Measurements from ENCODE around the gene TMEM256.

Gene TMEM256

GRCh38 chr17:7403977-7404736 is at the start of gene TMEM256:
Gene TMEM256 (minus strand): TSS chr17:7404097. CDS start chr17:7404084, 13 bp downstream.
- H3K27ac Mint-ChIP-seq, result peak within 1 kb of the TSS; percentile 89
- peak within 1 kb of the TSS; percentile 98 for H3K4me3 Mint-ChIP-seq
- H3K4me1 Mint-ChIP-seq, result peaks cover 13% of the 10 kb centered on the region
- no peaks in the 10 kb centered on the region for H3K36me3 Mint-ChIP-seq
- peaks cover 22% of the 10 kb centered on the region for H3K27me3 Mint-ChIP-seq
- peak; percentile 96 for ATAC-seq
- no peaks in the 10 kb centered on the region for H3K9me3 Mint-ChIP-seq

DNA sequence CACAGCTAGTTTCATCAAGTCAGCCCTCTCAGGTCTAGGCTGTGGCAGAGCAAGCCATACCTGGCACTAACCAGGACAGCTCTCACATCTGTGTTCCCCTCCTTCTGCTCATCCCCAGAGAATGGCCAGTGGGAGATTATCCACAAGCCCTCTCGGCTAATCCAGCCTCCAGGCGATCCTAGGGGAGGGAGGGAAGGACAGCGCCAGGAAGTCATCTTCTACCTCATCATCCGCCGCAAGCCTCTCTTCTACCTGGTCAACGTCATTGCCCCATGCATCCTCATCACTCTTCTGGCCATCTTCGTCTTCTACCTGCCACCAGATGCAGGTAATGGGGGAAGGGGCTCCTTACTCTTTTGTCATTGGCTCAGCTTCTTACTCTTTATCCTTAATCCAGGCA is 44.6 kb upstream of the TMEM256 start:
- Mint-ChIP-seq H3K9me3 (no peaks in the 10 kb centered on the region), H3K4me3 (no peak overlapping the region), H3K27ac (no peak overlapping the region), H3K27me3 (peaks cover 56% of the 10 kb centered on the region), H3K36me3 (no peaks in the 10 kb centered on the region), H3K4me1 (peaks cover 12% of the 10 kb centered on the region)
- ATAC-seq, result no peak

DNA sequence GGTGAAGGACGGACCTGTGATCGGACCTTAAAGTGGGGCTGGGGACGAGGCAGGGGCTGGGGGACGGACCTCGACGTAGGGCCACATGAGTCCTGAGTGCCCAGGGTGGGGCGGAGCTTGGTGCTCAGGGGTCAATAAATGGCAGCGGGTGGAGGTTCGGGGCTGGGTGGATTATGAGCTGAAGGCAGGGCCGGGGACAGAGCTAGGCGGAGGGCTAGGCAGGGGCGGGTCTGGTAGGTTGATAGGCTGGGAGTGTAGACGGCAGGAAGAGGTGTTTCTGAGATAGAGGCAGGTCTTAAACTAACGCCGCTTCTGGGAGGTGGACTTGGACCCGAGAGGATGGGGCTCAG is 41.7 kb upstream of the TMEM256 start:
- Mint-ChIP-seq H3K4me3 (peak overlapping the region; percentile 74), H3K27ac (peak overlapping the region; percentile 17), H3K9me3 (no peaks in the 10 kb centered on the region), H3K36me3 (no peaks in the 10 kb centered on the region), H3K4me1 (peaks cover 15% of the 10 kb centered on the region), H3K27me3 (peaks cover 79% of the 10 kb centered on the region)
- peak; percentile 32 for ATAC-seq

GRCh38 chr17:7444682-7445618 is 41.1 kb upstream of the TMEM256 start, which contains the start of gene CHRNB1:
Gene CHRNB1 (plus strand): TSS chr17:7445061. CDS start chr17:7445128, 67 bp downstream.
- H3K27me3 Mint-ChIP-seq, result peaks cover 86% of the 10 kb centered on the region
- no peaks in the 10 kb centered on the region for H3K36me3 Mint-ChIP-seq

GRCh38 chr17:7443499-7444485 is 39.9 kb upstream of the TMEM256 start:
- peaks cover 29% of the 10 kb centered on the region for H3K4me1 Mint-ChIP-seq
- ATAC-seq, result no peak
- no peak overlapping the region for H3K27ac Mint-ChIP-seq
- peaks cover 86% of the 10 kb centered on the region for H3K27me3 Mint-ChIP-seq
- H3K36me3 Mint-ChIP-seq, result peaks cover 3% of the 10 kb centered on the region
- no peak overlapping the region for H3K4me3 Mint-ChIP-seq
- no peaks in the 10 kb centered on the region for H3K9me3 Mint-ChIP-seq

More at GRCh38 chr17:7444682-7445618, 41.1 kb upstream of the TMEM256 start, which contains the start of gene CHRNB1:
- peaks cover 21% of the 10 kb centered on the region for H3K4me1 Mint-ChIP-seq
- ATAC-seq, result peak; percentile 40
- no peaks in the 10 kb centered on the region for H3K9me3 Mint-ChIP-seq
- peak within 1 kb of the TSS; percentile 17 for H3K27ac Mint-ChIP-seq
- H3K4me3 Mint-ChIP-seq, result peak within 1 kb of the TSS; percentile 74

GRCh38 chr17:7442142-7442541 is 38.2 kb upstream of the TMEM256 start:
- Mint-ChIP-seq H3K27me3 (peaks cover 85% of the 10 kb centered on the region), H3K4me1 (peaks cover 42% of the 10 kb centered on the region), H3K9me3 (no peaks in the 10 kb centered on the region), H3K36me3 (peaks cover 15% of the 10 kb centered on the region), H3K27ac (no peak overlapping the region), H3K4me3 (no peak overlapping the region)
- ATAC-seq, result no peak

DNA sequence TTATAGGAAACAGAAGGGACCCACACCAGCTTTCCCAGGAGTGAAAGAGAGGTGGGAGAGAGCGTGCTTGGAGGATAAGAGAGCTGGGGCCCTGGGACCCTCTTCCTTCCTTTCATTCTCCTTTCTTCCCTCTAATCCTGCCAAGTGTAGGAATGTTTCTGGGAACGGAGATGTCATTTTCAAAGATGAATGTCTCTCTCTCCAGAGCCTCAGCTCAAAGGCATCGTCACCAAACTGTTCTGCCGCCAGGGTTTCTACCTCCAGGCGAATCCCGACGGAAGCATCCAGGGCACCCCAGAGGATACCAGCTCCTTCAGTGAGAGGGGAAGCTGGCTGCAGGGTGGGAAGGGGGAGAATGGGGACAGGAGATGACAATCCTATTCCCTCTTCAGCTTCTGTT is 37.4 kb upstream of the TMEM256 start:
- peaks cover 21% of the 10 kb centered on the region for H3K36me3 Mint-ChIP-seq
- peaks cover 78% of the 10 kb centered on the region for H3K27me3 Mint-ChIP-seq
- H3K27ac Mint-ChIP-seq, result no peak overlapping the region
- no peak overlapping the region for H3K4me3 Mint-ChIP-seq
- ATAC-seq, result no peak
- H3K9me3 Mint-ChIP-seq, result no peaks in the 10 kb centered on the region
- peaks cover 50% of the 10 kb centered on the region for H3K4me1 Mint-ChIP-seq

DNA sequence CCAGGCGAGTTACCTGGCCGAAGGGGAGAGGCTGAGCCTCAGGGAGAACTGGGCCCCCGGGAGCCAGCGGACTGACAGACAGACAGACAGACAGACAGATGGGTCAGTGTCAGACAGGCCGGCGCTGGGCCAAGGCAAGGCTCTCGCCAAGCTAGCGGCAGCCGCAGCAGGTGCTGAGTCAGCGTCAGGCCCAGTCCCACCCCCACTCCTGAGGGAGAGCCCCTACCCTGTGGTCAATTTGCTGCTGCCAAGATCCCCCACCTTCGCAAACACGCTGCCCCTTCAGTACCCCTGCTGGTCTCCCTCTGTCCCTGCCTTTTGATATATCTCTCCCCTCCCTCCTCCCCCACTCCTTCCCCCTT is 36.9 kb upstream of the TMEM256 start:
- Mint-ChIP-seq H3K36me3 (peaks cover 21% of the 10 kb centered on the region), H3K27ac (peak overlapping the region; percentile 72), H3K4me3 (peak overlapping the region; percentile 82), H3K27me3 (peaks cover 73% of the 10 kb centered on the region), H3K4me1 (peaks cover 53% of the 10 kb centered on the region), H3K9me3 (no peaks in the 10 kb centered on the region)
- ATAC-seq, result no peak

DNA sequence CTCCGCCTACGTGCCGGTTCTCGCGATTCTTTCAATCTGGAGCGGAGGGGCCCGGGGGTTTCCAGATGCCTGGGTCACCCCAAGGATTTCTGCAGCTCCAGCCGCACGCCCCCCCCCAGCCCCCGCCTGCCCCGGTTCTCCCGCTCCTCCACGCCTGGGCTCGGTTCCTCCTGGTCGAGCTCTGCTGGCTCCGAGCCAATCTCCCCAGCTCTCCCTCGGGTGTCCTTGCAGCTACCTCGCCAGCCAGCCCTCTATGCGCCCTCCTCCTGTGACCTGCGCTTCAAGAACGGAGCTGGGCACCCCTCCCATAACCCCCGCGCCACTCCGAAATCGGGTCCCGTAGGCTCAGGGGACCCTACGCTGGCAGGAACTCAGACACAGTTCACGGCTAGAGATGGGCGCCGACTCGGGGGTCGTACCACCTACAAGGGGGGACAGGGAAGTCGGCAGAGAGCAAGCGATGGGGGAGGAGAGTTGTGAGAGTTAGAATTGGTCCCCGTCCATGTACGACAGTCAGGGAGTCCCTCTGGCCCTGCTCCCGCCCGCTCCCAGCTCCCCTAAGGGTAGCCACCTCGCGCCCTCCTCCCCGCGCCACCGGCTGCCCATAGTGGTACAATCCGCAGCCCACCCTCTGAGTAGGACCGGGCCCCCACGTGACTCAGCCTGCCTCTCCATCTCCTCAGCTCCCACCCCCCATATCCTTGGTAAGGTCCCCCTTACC is 36.4 kb upstream of the TMEM256 start:
- H3K36me3 Mint-ChIP-seq, result peaks cover 21% of the 10 kb centered on the region
- H3K4me3 Mint-ChIP-seq, result peak overlapping the region; percentile 82
- peaks cover 48% of the 10 kb centered on the region for H3K4me1 Mint-ChIP-seq
- H3K27ac Mint-ChIP-seq, result peak overlapping the region; percentile 72
- no peaks in the 10 kb centered on the region for H3K9me3 Mint-ChIP-seq
- H3K27me3 Mint-ChIP-seq, result peaks cover 68% of the 10 kb centered on the region
- no peak for ATAC-seq

- ATAC-seq, result no peak
- Mint-ChIP-seq H3K27ac (peak within 1 kb of the TSS; percentile 72), H3K36me3 (peaks cover 21% of the 10 kb centered on the region), H3K4me1 (peaks cover 43% of the 10 kb centered on the region), H3K27me3 (peaks cover 62% of the 10 kb centered on the region), H3K4me3 (peak within 1 kb of the TSS; percentile 82), H3K9me3 (no peaks in the 10 kb centered on the region)
Measured at GRCh38 chr17:7439462-7440112, 35.7 kb upstream of the TMEM256 start, which contains the start of gene FGF11. Gene FGF11 (plus strand): TSS chr17:7439512. CDS start chr17:7439621, 109 bp downstream.

- Mint-ChIP-seq H3K4me1 (peaks cover 43% of the 10 kb centered on the region), H3K27me3 (peaks cover 57% of the 10 kb centered on the region), H3K27ac (no peak overlapping the region), H3K4me3 (peak overlapping the region; percentile 59), H3K36me3 (peaks cover 21% of the 10 kb centered on the region), H3K9me3 (no peaks in the 10 kb centered on the region)
- ATAC-seq, result no peak
Measured at GRCh38 chr17:7438656-7439460, 35.0 kb upstream of the TMEM256 start.

GRCh38 chr17:7437950-7438614 is 34.2 kb upstream of the TMEM256 start:
- peak overlapping the region; percentile 59 for H3K4me3 Mint-ChIP-seq
- H3K4me1 Mint-ChIP-seq, result peaks cover 43% of the 10 kb centered on the region
- no peaks in the 10 kb centered on the region for H3K9me3 Mint-ChIP-seq
- H3K36me3 Mint-ChIP-seq, result peaks cover 21% of the 10 kb centered on the region
- peaks cover 49% of the 10 kb centered on the region for H3K27me3 Mint-ChIP-seq
- ATAC-seq, result no peak
- no peak overlapping the region for H3K27ac Mint-ChIP-seq
